A549 (cell line): ENCODE data around the gene COG2.

Experiments
- CBX2 ChIP-seq: fragments of 200-600 bp; sonication (generic); IDR thresholded peaks from 2 replicates; pipeline ENCODE4 v1.6.1; 2016; ENCODE audit warnings: low read depth, mild to moderate bottlenecking, borderline replicate concordance
- CTCF ChIP-seq: fragments of >200 bp; sonication (Bioruptor Twin); formaldehyde crosslinking; IDR thresholded peaks from 3 replicates; pipeline ENCODE4 v1.5.1; 2016
- EP300 ChIP-seq, 2 experiments: fragments of >200 bp; sonication (Bioruptor Twin); formaldehyde crosslinking; IDR thresholded peaks; 2 replicates in 1 of 2; 3 replicates in 1 of 2; pipeline ENCODE4 v1.6.1; 2016 to 2017
- FOSL2 ChIP-seq, 2 experiments: fragments of 450-650 bp in 1 of 2; fragments of >200 bp in 1 of 2; sonication (Bioruptor Twin) in 1 of 2; formaldehyde crosslinking; IDR thresholded peaks; 2 replicates each; pipeline versions ENCODE4 v1.5.0 to v1.6.1; 2016 to 2020; ENCODE audit warnings: mild to moderate bottlenecking in 1 of 2, moderate library complexity in 1 of 2
- MAZ ChIP-seq: fragments of 150-350 bp; IDR thresholded peaks from 2 replicates; pipeline ENCODE4 v1.6.1; 2014; ENCODE audit warnings: antibody characterized with exemption, low read depth, low read length, borderline replicate concordance
- MYC ChIP-seq: IDR thresholded peaks from 2 replicates; pipeline ENCODE4 v1.6.1; 2012; ENCODE audit warnings: mild to moderate bottlenecking, inconsistent platforms, low read length, improper control_type of control experiment, borderline replicate concordance
- ZSCAN20 ChIP-seq: fragments of 250-450 bp; sonication (Bioruptor Pico); IDR thresholded peaks from 2 replicates; pipeline ENCODE4 v1.8.0; 2022; ENCODE audit warnings: mild to moderate bottlenecking, moderate library complexity

- TF ChIP-seq CTCF (no peak), MAZ (no peak), EP300 (IDR thresholded peaks at IDR 0.05) (no peak), ZSCAN20 (no peak), MYC (no peak), FOSL2 (IDR thresholded peaks at IDR 0.05) (no peak), FOSL2 (CRISPR knock-in tag; IDR thresholded peaks at IDR 0.05) (no peak), CBX2 (no peak)
These were observed 52.7 kb downstream of the COG2 start for GRCh38 chr1:230694991-230695390.
